ENCODE data around the gene PRDX3. TPM values are rescaled to one million over a fixed set of nuclear protein-coding genes. Genes with fewer than 3 reads are reported as not detected.

Gene PRDX3
- total RNA-seq, 2 experiments from 2014 or later, result 156 to 175 TPM

- Histone ChIP-seq H3K27ac (ENCODE audit: low read depth, low read length, poor library complexity, severe bottlenecking) (no peak overlapping the region), H3K9me3 (ENCODE audit: low read length) (no peaks in the 10 kb centered on the region), H2AFZ (ENCODE audit: low read length) (no peak overlapping the region), H3K36me3 (ENCODE audit: insufficient read depth, low read length) (no peaks in the 10 kb centered on the region), H3K4me2 (ENCODE audit: low read length) (no peak overlapping the region), H3K4me3 (ENCODE audit: low read depth, low read length, poor library complexity, severe bottlenecking) (no peak overlapping the region), H3K79me2 (ENCODE audit: insufficient read depth, low read depth, low read length) (no peaks in the 10 kb centered on the region), H3K9me2 (ENCODE audit: insufficient read depth, low read length) (no peaks in the 10 kb centered on the region), H3K4me1 (ENCODE audit: insufficient read depth, low read length, poor library complexity, severe bottlenecking) (no peaks in the 10 kb centered on the region), H4K20me1 (ENCODE audit: insufficient read depth, low read length) (no peaks in the 10 kb centered on the region)
- no TSS peak for BruUV-seq (replicated peaks)
- POLR2A ChIA-PET, result interaction anchor here (0.5 to 1.5 kb wide), 3 partner anchors 11 to 155 kb away, joined by 3 to 5 read pairs (median 3); no protein-coding TSS in a partner anchor
- CTCF ChIA-PET (ENCODE audit: unreplicated experiment), result no interaction called here
- no peak for DNase-seq (ENCODE audit: low spot score)
- intact Hi-C loops (cut with micrococcal nuclease; ENCODE audit: unreplicated experiment), result no loop called here
- TF ChIP-seq EZH2phosphoT487 (IDR thresholded peaks at IDR 0.05; ENCODE audit: borderline replicate concordance, low read depth, low read length), result no peak
- TF ChIP-seq CTCF (conservative IDR thresholded peaks at IDR 0.05; ENCODE audit: low read length), result no peak
Observed at GRCh38 chr10:119221666-119222065, 43.1 kb upstream of the PRDX3 start.

- no peak overlapping the region for H3K4me3 ChIP-seq (ENCODE audit: low read depth, low read length, poor library complexity, severe bottlenecking)
Observed at GRCh38 chr10:119221201-119221600, 42.6 kb upstream of the PRDX3 start.

More at GRCh38 chr10:119221201-119221600, 42.6 kb upstream of the PRDX3 start:
- no peaks in the 10 kb centered on the region for H4K20me1 ChIP-seq (ENCODE audit: insufficient read depth, low read length)
- CTCF ChIA-PET (ENCODE audit: unreplicated experiment), result no interaction called here
- no peak overlapping the region for H3K27ac ChIP-seq (ENCODE audit: low read depth, low read length, poor library complexity, severe bottlenecking)
- H3K9me3 ChIP-seq (ENCODE audit: low read length), result no peaks in the 10 kb centered on the region
- no peak overlapping the region for H2AFZ ChIP-seq (ENCODE audit: low read length)
- intact Hi-C loops (cut with micrococcal nuclease; ENCODE audit: unreplicated experiment), result no loop called here
- TF ChIP-seq CTCF (conservative IDR thresholded peaks at IDR 0.05; ENCODE audit: low read length) (no peak), EZH2phosphoT487 (IDR thresholded peaks at IDR 0.05; ENCODE audit: borderline replicate concordance, low read depth, low read length) (no peak)
- no peak overlapping the region for H3K4me2 ChIP-seq (ENCODE audit: low read length)
- no peaks in the 10 kb centered on the region for H3K36me3 ChIP-seq (ENCODE audit: insufficient read depth, low read length)
- DNase-seq (ENCODE audit: low spot score), result no peak
- no peaks in the 10 kb centered on the region for H3K79me2 ChIP-seq (ENCODE audit: insufficient read depth, low read depth, low read length)
- H3K4me1 ChIP-seq (ENCODE audit: insufficient read depth, low read length, poor library complexity, severe bottlenecking), result no peaks in the 10 kb centered on the region
- no TSS peak for BruUV-seq (replicated peaks)
- no peaks in the 10 kb centered on the region for H3K9me2 ChIP-seq (ENCODE audit: insufficient read depth, low read length)
- POLR2A ChIA-PET, result interaction anchor here (1.1 kb wide), 1 partner anchor 11 kb away, joined by 3 read pairs; no protein-coding TSS in a partner anchor
